GM13977 (cell line): ENCODE data around the gene GCC1.
A peak's percentile ranks its signal among the peaks of the same experiment; 100 is the strongest.

Experiments
- DNase-seq: peaks from one replicate; pipeline ENCODE4 v3.0.0; 2012; ENCODE audit warnings: low spot score
- CTCF ChIP-seq: IDR thresholded peaks from 2 replicates; pipeline ENCODE4 v1.5.1; 2012; ENCODE audit warnings: mild to moderate bottlenecking, control low read depth; ENCODE audit not compliant: insufficient read depth; ENCODE audit errors: extremely low read depth, missing control alignments
- in situ Hi-C: fragments of 300-500 bp; cut with MboI; formaldehyde crosslinking; loops from one replicate; pipeline ENCODE4 v1.12.0; 2022; ENCODE audit warnings: low sequenced_read_pairs, low pct_unique_long_range_greater_than_20kb, mixed read lengths, inconsistent platforms; ENCODE audit not compliant: unreplicated experiment

GCC1 gene, protein sequence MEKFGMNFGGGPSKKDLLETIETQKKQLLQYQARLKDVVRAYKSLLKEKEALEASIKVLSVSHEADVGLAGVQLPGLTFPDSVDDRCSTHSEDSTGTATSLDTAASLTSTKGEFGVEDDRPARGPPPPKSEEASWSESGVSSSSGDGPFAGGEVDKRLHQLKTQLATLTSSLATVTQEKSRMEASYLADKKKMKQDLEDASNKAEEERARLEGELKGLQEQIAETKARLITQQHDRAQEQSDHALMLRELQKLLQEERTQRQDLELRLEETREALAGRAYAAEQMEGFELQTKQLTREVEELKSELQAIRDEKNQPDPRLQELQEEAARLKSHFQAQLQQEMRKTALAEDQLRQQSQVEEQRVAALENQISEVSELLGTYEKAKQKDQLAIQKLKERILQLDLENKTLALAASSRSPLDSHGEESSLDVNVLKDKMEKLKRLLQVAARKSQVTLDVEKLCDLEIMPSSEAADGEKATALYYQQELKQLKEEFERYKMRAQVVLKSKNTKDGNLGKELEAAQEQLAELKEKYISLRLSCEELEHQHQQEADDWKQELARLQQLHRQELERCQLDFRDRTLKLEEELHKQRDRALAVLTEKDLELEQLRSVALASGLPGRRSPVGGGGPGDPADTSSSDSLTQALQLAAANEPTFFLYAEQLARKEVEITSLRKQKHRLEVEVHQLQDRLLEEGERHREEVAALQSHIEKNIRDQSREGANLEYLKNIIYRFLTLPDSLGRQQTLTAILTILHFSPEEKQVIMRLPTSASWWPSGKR

DNA sequence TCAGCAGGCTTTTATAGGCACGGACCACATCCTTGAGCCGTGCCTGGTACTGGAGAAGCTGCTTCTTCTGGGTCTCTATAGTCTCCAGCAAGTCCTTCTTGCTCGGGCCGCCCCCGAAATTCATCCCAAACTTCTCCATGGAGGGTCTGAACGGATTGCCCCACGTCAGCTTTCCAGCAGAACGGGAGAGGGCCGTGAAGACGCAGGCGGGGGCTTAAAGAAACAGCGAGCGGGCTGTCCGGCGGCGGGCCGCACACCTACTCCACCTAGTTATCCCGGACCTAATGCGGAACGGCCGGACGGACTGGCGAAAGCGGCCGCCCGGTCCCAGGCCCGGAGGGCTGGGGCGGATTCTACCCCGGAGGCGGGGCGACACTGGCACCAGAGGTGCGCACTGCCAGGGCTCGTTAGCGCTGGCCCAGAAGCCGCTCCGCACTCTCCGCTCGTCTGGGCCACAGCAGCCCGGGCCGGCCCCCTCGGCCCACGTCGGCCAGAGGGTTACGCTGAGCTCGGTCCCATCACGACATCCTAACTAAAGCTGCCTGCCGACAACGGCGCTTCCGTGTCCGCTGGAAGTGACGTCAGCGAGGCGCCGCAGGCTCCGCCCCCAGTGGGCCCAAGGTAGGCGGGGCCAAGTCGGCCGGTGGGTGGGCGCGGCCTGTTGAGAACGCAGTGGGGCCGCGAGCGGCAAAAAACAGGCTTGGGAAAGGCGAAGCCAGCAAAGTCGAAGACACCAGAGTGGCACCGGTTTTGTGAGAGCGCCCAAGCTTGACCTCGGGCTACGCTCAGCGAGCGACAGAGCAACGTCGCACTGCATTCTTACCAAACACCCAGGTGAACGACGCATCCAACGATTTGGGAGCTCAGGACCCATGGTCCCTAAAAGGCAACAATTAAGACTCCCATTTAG lies at the start of gene GCC1:
GCC1 (minus strand) TSS at position 553 of the 910 bp plus-strand sequence; CDS start at position 139, 414 bp downstream.
- in situ Hi-C loops = no loop called here
- DNase-seq = peak; percentile 95
- no peak for TF ChIP-seq CTCF

DNA sequence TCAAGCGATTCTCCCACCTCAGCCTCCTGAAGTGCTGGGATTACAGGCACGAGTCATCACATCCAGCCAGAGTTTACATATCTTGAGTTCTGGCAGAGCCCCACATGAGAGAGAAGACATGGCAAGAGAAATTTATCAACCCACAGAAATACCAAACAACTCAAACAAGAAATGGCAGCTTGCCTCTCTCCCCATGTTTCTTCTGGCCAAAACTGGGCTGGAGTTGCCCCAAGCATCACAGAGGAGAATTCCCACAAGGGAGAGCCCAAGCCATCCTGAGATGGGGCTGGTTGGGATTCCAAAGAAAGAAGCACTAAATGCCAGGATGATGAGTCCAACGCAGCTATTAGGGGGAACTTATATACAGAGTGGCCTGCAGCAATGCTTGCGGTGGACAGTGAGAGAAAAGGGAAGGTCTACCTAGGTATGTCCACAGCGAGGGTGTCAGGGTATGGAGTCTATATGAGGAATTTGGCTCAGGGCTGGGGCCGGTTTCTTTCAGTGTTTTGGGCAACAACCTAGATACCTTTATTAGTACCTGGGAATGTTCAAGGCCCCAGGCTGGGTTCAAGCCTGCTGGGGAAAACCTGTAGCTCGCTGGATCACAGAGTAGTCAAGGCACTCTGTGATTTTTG lies 47.0 kb upstream of the GCC1 start:
- in situ Hi-C loops = no loop called here
- no peak for DNase-seq
- no peak for TF ChIP-seq CTCF

- in situ Hi-C loops = no loop called here
- TF ChIP-seq CTCF = peak; percentile 65
- peak; percentile 42 for DNase-seq
Observed at GRCh38 chr7:127629268-127629854, 44.0 kb upstream of the GCC1 start.

DNA sequence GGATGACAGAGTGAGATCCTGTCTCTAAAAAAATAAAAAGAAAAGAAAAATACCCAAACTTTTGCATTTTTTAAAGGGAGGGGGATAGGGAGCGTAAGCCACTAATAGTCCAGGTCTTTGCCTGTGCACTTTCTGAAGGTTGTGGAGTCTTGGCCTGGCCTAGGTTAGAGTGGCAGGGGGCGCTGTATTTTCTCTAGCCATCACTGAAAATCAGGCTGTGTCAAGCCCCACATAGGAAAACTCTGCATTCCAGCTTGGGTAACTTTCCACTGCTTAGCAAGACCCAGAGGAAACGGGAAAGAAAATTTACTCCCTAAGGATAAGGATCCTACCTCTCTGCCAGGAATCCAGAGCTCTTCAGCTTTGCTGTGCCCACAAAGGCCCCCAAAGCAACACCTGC lies 43.0 kb upstream of the GCC1 start:
- in situ Hi-C loops = no loop called here
- no peak for DNase-seq
- peak; percentile 33 for TF ChIP-seq CTCF

GRCh38 chr7:127625331-127625730 lies 39.9 kb upstream of the GCC1 start:
- in situ Hi-C loops = no loop called here
- DNase-seq = no peak
- no peak for TF ChIP-seq CTCF
